ENCODE data around the gene TRDN.
A peak's percentile ranks its signal among the peaks of the same experiment; 100 is the strongest.
"Not testable (repeated sequence)": the region's sequence is repeated elsewhere in the genome, so short reads cannot be mapped to it uniquely, and the experiment has no call there.

The TRDN gene

GRCh38 chr6:123570813-123571684, 65.7 kb downstream of the TRDN start:
- H2AFZ ChIP-seq (ENCODE audit: low read depth, low read length): no peak overlapping the region
- H3K4me3 ChIP-seq (ENCODE audit: low read length): no peak overlapping the region
- H3K27me3 ChIP-seq (ENCODE audit: insufficient read depth, low read length): no peaks in the 10 kb centered on the region
- H3K36me3 ChIP-seq (ENCODE audit: insufficient read depth, low read length): no peaks in the 10 kb centered on the region
- H3K4me1 ChIP-seq (ENCODE audit: insufficient read depth, low read length): no peaks in the 10 kb centered on the region
- H3K9me3 ChIP-seq (ENCODE audit: low read length): no peaks in the 10 kb centered on the region

DNA sequence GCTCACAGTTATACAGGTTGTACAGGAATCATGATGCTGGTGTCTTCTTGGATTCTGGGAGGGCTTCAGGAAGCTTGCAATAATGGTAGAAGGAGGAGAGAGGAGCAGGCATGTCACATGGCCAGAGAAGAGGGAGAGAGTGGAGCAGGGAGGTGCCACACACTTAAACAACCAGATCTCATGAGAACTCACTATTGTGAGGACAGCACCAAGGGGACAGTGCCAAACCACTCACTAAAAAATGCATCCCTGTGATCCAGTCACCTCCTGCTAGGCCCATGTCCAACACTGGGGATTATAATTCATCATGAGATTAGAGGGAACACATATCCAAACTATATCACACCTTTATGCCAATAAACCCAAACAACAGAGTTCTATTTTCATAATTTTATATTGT, 67.2 kb downstream of the TRDN start:
- Histone ChIP-seq H3K36me3 (ENCODE audit: insufficient read depth, low read length) (no peaks in the 10 kb centered on the region), H3K4me3 (ENCODE audit: low read length) (no peak overlapping the region), H3K9me3 (ENCODE audit: low read length) (no peaks in the 10 kb centered on the region), H3K4me1 (ENCODE audit: insufficient read depth, low read length) (no peaks in the 10 kb centered on the region), H2AFZ (ENCODE audit: low read depth, low read length) (no peak overlapping the region), H3K27me3 (ENCODE audit: insufficient read depth, low read length) (no peaks in the 10 kb centered on the region)

GRCh38 chr6:123565529-123565928, 71.2 kb downstream of the TRDN start:
- Histone ChIP-seq H3K36me3 (ENCODE audit: insufficient read depth, low read length) (no peaks in the 10 kb centered on the region), H3K9me3 (ENCODE audit: low read length) (no peaks in the 10 kb centered on the region), H2AFZ (ENCODE audit: low read depth, low read length) (no peak overlapping the region), H3K27me3 (ENCODE audit: insufficient read depth, low read length) (no peaks in the 10 kb centered on the region), H3K4me1 (ENCODE audit: insufficient read depth, low read length) (no peaks in the 10 kb centered on the region), H3K4me3 (ENCODE audit: low read length) (no peak overlapping the region)

GRCh38 chr6:123564361-123564760, 72.4 kb downstream of the TRDN start:
- no peaks in the 10 kb centered on the region for H3K9me3 ChIP-seq (ENCODE audit: low read length)
- no peak overlapping the region for H3K4me3 ChIP-seq (ENCODE audit: low read length)
- H2AFZ ChIP-seq (ENCODE audit: low read depth, low read length): no peak overlapping the region
- no peaks in the 10 kb centered on the region for H3K36me3 ChIP-seq (ENCODE audit: insufficient read depth, low read length)
- no peaks in the 10 kb centered on the region for H3K27me3 ChIP-seq (ENCODE audit: insufficient read depth, low read length)
- no peaks in the 10 kb centered on the region for H3K4me1 ChIP-seq (ENCODE audit: insufficient read depth, low read length)

GRCh38 chr6:123562677-123563076, 74.1 kb downstream of the TRDN start:
- H3K4me1 ChIP-seq (ENCODE audit: insufficient read depth, low read length): no peaks in the 10 kb centered on the region
- no peak overlapping the region for H3K4me3 ChIP-seq (ENCODE audit: low read length)
- no peaks in the 10 kb centered on the region for H3K36me3 ChIP-seq (ENCODE audit: insufficient read depth, low read length)
- no peaks in the 10 kb centered on the region for H3K27me3 ChIP-seq (ENCODE audit: insufficient read depth, low read length)
- H2AFZ ChIP-seq (ENCODE audit: low read depth, low read length): no peak overlapping the region
- no peaks in the 10 kb centered on the region for H3K9me3 ChIP-seq (ENCODE audit: low read length)

DNA sequence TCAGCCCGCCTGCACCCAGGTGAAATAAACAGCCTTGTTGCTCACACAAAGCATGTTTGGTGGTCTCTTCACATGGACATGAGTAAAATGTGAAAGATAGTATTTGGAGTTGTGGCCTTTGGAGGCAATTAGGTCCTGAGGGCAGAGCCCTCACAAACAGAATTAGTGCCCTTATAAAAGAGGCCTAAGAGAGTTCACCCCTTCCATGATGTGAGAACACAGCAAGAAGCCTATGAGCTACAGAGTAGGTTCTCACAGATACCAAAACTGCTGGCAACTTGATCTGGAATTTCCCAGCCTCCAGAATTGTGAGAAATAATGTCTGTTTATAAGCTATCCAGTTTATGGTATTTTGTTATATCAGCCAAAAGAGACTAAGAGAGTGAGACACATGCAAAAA, 74.5 kb downstream of the TRDN start:
- no peak overlapping the region for H2AFZ ChIP-seq (ENCODE audit: low read depth, low read length)
- H3K36me3 ChIP-seq (ENCODE audit: insufficient read depth, low read length): no peaks in the 10 kb centered on the region
- no peaks in the 10 kb centered on the region for H3K9me3 ChIP-seq (ENCODE audit: low read length)
- no peak overlapping the region for H3K4me3 ChIP-seq (ENCODE audit: low read length)
- no peaks in the 10 kb centered on the region for H3K4me1 ChIP-seq (ENCODE audit: insufficient read depth, low read length)
- no peaks in the 10 kb centered on the region for H3K27me3 ChIP-seq (ENCODE audit: insufficient read depth, low read length)

GRCh38 chr6:123559816-123560215, 76.9 kb downstream of the TRDN start:
- H3K4me3 ChIP-seq (ENCODE audit: low read length); H3K9me3 ChIP-seq (ENCODE audit: low read length); H3K36me3 ChIP-seq (ENCODE audit: insufficient read depth, low read length); H2AFZ ChIP-seq (ENCODE audit: low read depth, low read length); H3K4me1 ChIP-seq (ENCODE audit: insufficient read depth, low read length); H3K27me3 ChIP-seq (ENCODE audit: insufficient read depth, low read length): not testable (repeated sequence)

GRCh38 chr6:123557474-123557873, 79.3 kb downstream of the TRDN start:
- not testable (repeated sequence) for H3K27me3 ChIP-seq (ENCODE audit: insufficient read depth, low read length)

DNA sequence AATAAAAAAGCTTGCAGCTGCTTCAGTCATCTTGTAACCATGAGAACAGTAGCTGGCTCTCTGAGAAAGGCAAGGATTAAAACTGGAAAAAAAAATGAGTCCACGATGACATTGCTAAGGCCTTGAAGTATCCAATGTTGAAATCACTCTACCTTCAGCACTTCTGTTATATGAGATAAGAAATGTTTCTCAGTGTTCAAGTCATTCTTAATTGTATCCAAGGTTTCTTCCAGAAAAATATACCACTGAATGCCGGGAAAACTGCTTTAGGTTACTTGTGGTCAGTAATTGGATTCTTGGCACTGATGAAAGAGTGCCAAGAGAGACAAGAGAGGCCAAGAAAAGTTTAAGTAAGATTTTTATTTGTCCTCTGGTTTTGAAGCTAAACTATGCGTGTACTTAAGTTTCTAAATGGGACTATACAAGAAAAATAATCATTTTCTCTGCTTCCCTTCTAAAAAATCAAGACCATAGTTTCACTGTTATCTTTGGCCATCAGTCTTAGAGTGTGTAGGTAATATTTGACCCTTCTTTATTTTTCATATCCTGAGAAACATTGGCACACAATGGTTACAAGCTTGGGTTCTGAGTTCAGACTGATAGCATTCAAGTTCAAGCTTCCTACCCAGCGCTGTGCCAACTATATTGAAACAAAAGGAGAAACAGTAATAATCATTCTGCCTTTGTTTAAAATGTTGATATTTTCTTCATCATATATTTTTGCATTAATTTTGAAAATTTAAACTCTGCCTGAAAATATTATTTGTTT, 84.6 kb downstream of the TRDN start:
- Histone ChIP-seq H3K36me3 (ENCODE audit: insufficient read depth, low read length) (no peaks in the 10 kb centered on the region), H3K27me3 (ENCODE audit: insufficient read depth, low read length) (no peaks in the 10 kb centered on the region), H3K4me3 (ENCODE audit: low read length) (no peak overlapping the region), H3K4me1 (ENCODE audit: insufficient read depth, low read length) (peaks cover 5% of the 10 kb centered on the region), H3K9me3 (ENCODE audit: low read length) (no peaks in the 10 kb centered on the region), H2AFZ (ENCODE audit: low read depth, low read length) (peak overlapping the region; percentile 9)

More at GRCh38 chr6:123557474-123557873, 79.3 kb downstream of the TRDN start:
- H3K4me3 ChIP-seq (ENCODE audit: low read length); H3K36me3 ChIP-seq (ENCODE audit: insufficient read depth, low read length); H3K9me3 ChIP-seq (ENCODE audit: low read length); H2AFZ ChIP-seq (ENCODE audit: low read depth, low read length); H3K4me1 ChIP-seq (ENCODE audit: insufficient read depth, low read length): not testable (repeated sequence)

DNA sequence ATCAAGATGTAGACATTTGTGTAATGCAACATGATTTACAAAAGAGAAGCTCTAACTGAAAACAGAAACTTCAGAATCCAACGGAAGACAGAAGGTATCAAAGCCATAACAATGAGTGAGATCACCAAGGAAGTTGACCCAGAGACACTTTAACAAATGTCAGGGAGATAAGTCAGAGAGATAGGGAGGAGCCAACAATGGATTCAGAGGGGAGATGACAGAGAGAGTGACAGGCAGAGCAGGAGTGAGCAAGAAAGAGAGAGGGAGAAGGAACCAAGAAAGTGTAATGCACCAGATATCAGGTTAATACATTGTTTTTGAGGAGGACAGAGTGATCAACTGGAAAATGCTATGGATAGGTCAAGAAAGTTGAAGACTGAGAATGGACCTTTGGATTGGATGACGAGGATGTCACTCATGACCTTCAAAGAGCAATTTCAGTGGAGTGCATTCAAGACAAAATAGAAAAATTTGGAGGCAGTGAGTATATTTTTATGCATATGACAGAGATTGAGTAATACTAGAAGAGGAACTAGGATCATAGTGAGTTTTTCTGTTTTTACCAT, 86.6 kb downstream of the TRDN start:
- no peak overlapping the region for H2AFZ ChIP-seq (ENCODE audit: low read depth, low read length)
- H3K36me3 ChIP-seq (ENCODE audit: insufficient read depth, low read length): no peaks in the 10 kb centered on the region
- H3K4me1 ChIP-seq (ENCODE audit: insufficient read depth, low read length): peaks cover 5% of the 10 kb centered on the region
- H3K4me3 ChIP-seq (ENCODE audit: low read length): no peak overlapping the region
- no peaks in the 10 kb centered on the region for H3K9me3 ChIP-seq (ENCODE audit: low read length)
- no peaks in the 10 kb centered on the region for H3K27me3 ChIP-seq (ENCODE audit: insufficient read depth, low read length)

DNA sequence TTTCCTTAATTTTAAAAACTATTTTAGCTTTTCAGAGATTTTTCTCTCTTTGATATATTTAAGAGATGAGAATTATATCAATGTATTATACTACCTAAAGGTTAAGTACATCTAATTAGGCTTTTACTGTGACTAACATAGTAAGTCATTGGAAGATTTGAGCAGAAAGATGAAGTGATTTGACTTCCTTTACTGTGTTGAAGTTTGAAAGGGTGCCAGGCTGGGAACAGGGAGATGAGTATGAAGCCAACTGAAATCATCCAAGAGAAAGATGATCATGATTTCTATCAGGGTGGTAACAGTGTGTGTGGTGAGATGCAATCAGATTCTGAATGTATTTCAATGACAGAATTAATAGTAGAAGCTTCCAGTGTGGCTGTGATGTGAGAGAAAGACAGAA, 87.3 kb downstream of the TRDN start:
- Histone ChIP-seq H3K36me3 (ENCODE audit: insufficient read depth, low read length) (no peaks in the 10 kb centered on the region), H3K9me3 (ENCODE audit: low read length) (no peaks in the 10 kb centered on the region), H3K4me1 (ENCODE audit: insufficient read depth, low read length) (peaks cover 5% of the 10 kb centered on the region), H3K4me3 (ENCODE audit: low read length) (no peak overlapping the region), H2AFZ (ENCODE audit: low read depth, low read length) (no peak overlapping the region), H3K27me3 (ENCODE audit: insufficient read depth, low read length) (no peaks in the 10 kb centered on the region)

GRCh38 chr6:123547216-123547978, 89.4 kb downstream of the TRDN start:
- no peaks in the 10 kb centered on the region for H3K27me3 ChIP-seq (ENCODE audit: insufficient read depth, low read length)
- H3K9me3 ChIP-seq (ENCODE audit: low read length): no peaks in the 10 kb centered on the region
- no peak overlapping the region for H3K4me3 ChIP-seq (ENCODE audit: low read length)
- H3K4me1 ChIP-seq (ENCODE audit: insufficient read depth, low read length): peaks cover 5% of the 10 kb centered on the region
- H2AFZ ChIP-seq (ENCODE audit: low read depth, low read length): no peak overlapping the region
- no peaks in the 10 kb centered on the region for H3K36me3 ChIP-seq (ENCODE audit: insufficient read depth, low read length)

DNA sequence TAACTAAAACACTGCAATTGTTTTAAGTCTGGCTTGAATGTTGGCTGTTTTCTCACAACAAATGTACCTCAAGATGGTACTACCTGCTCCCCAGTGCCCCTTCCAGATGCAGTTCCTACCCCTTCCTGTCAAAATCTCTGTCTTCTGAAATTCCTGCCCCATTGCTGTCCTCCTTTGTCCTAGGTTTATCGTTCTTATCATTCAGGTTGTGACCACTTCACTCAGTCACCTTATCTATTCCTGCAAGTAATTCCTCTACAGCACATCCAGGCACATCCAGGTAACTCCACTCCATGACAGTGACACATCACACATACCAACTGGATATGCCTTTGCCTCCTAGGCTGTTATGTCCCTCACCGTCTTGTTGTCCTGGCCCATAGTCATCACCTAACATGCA, 90.2 kb downstream of the TRDN start:
- no peak overlapping the region for H2AFZ ChIP-seq (ENCODE audit: low read depth, low read length)
- H3K4me3 ChIP-seq (ENCODE audit: low read length): no peak overlapping the region
- H3K27me3 ChIP-seq (ENCODE audit: insufficient read depth, low read length): no peaks in the 10 kb centered on the region
- H3K36me3 ChIP-seq (ENCODE audit: insufficient read depth, low read length): no peaks in the 10 kb centered on the region
- peaks cover under 1% of the 10 kb centered on the region for H3K4me1 ChIP-seq (ENCODE audit: insufficient read depth, low read length)
- no peaks in the 10 kb centered on the region for H3K9me3 ChIP-seq (ENCODE audit: low read length)

Data from neuron (in vitro differentiated cells).